Sigmoid colon (tissue), 7 donors: Measurements from ENCODE around the gene CEP104. TPM values are rescaled to one million over a fixed set of nuclear protein-coding genes. Genes with fewer than 3 reads are reported as not detected.

Source experiments
- DNase-seq: peaks from one replicate; pipeline ENCODE4 v3.0.0-alpha.2; 2019
- H3K27ac ChIP-seq, 4 donors: fragments of 200-600 bp; sonication (generic); one replicate each; pipeline ENCODE4 v1.5.1; 2016 to 2019; ENCODE audit warnings: mild to moderate bottlenecking in 1 of 4
- H3K27me3 ChIP-seq, 3 donors: fragments of 200-600 bp; sonication (generic); one replicate each; pipeline ENCODE4 v1.5.1; 2019; ENCODE audit warnings: mild to moderate bottlenecking in 1 of 3
- H3K36me3 ChIP-seq, 4 donors: fragments of 200-600 bp; sonication (generic); one replicate each; pipeline ENCODE4 v1.5.1; 2016 to 2019
- H3K4me1 ChIP-seq, 4 donors: fragments of 200-600 bp; sonication (generic); one replicate each; pipeline ENCODE4 v1.5.1; 2017 to 2019
- H3K4me3 ChIP-seq, 4 donors: fragments of 200-600 bp; sonication (generic); one replicate each; pipeline ENCODE4 v1.5.1; 2017 to 2019; ENCODE audit warnings: mild to moderate bottlenecking in 2 of 4, moderate library complexity in 1 of 4
- H3K9me3 ChIP-seq, 4 donors: fragments of 200-600 bp in 3 of 4; sonication (generic) in 3 of 4; one replicate each; pipeline versions ENCODE4 v1.5.1 to v1.6.1; 2013 to 2019
- EP300 ChIP-seq, 4 donors: sonication (generic); formaldehyde crosslinking; IDR thresholded peaks; one replicate each; pipeline ENCODE4 v1.6.1; 2017; ENCODE audit warnings: antibody characterized with exemption in 4 of 4
- POLR2A ChIP-seq, 2 donors: fragments of 450-650 bp; IDR thresholded peaks; one replicate each; pipeline ENCODE4 v1.6.1; 2016; ENCODE audit warnings: antibody characterized with exemption in 2 of 2, mild to moderate bottlenecking in 2 of 2, moderate library complexity in 2 of 2
- POLR2AphosphoS5 ChIP-seq, 4 donors: sonication (generic); formaldehyde crosslinking; IDR thresholded peaks; one replicate each; pipeline ENCODE4 v1.6.1; 2017; ENCODE audit warnings: antibody characterized with exemption in 4 of 4
- WGBS, 2 donors: extraction: QIAGEN DNeasy Blood & Tissue Kit; methylation state at CpG; one replicate each; pipeline ENCODE4 v1.1.7; 2013; 5-methylcytosine and 5-hydroxymethylcytosine counted together
- intact Hi-C: fragments of 100-400 bp; cut with DNase I; formaldehyde crosslinking; loops from one replicate; pipeline ENCODE4 v1.15.1; 2023
- polyA plus RNA-seq, 3 donors: library from polyadenylated mRNA; stranded (reverse); fragments of 200-250 nt; gene quantifications; one replicate each; pipeline ENCODE4 v1.2.3, GENCODE V29; 2013
- total RNA-seq, 4 donors: library from RNA; depleted of rRNA; stranded (reverse); fragments of >200 nt; gene quantifications; one replicate each; pipeline ENCODE4 v1.1.0, GENCODE V29; 2016
- TF ChIP-seq, protein P1 (sequence below), 4 experiments: fragments of 450-650 bp in 3 of 4; fragments of 200-600 bp in 1 of 4; IDR thresholded peaks; one replicate each; pipeline ENCODE4 v1.5.1; 2016 to 2019; ENCODE audit warnings: antibody characterized with exemption in 4 of 4, mild to moderate bottlenecking in 3 of 4, moderate library complexity in 2 of 4
- donor health status: healthy with polysubstance abuse.
- donor health status: Bipolar disorder and iron deficiency.
- donor health status: healthy.

The CEP104 gene
- total and polyA plus RNA-seq, 7 donors, result 12.0 to 32.5 (median 21.6) TPM

DNA sequence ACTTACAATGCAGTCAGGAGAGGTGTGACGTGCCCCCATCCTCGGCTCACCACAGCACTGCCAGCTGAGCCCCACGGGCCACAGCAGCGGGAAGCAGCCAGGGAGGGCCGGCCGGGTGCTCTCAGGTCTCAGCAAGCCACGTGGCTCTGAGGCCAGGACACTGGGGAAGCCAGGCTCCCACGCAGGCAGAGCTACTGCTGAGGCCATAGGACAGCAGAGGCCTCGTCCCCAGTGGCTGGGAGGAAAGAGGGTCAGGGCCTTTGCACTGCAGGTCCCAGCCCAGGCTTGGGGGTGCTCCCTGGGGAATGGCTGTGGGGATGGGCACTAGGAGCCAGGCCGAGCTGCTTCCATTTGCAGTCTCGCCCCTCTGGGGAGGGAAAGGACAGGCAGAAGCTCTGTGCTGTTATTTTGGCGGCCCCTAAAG lies 66.5 kb downstream of the CEP104 start:
- TF ChIP-seq POLR2AphosphoS5 (IDR thresholded peaks at IDR 0.05) (no peak), EP300 (IDR thresholded peaks at IDR 0.05) (no peak), POLR2A (IDR thresholded peaks at IDR 0.05) (no peak)
- TF ChIP-seq, protein P1, sequence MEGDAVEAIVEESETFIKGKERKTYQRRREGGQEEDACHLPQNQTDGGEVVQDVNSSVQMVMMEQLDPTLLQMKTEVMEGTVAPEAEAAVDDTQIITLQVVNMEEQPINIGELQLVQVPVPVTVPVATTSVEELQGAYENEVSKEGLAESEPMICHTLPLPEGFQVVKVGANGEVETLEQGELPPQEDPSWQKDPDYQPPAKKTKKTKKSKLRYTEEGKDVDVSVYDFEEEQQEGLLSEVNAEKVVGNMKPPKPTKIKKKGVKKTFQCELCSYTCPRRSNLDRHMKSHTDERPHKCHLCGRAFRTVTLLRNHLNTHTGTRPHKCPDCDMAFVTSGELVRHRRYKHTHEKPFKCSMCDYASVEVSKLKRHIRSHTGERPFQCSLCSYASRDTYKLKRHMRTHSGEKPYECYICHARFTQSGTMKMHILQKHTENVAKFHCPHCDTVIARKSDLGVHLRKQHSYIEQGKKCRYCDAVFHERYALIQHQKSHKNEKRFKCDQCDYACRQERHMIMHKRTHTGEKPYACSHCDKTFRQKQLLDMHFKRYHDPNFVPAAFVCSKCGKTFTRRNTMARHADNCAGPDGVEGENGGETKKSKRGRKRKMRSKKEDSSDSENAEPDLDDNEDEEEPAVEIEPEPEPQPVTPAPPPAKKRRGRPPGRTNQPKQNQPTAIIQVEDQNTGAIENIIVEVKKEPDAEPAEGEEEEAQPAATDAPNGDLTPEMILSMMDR (IDR thresholded peaks at IDR 0.05), result no peak
- Histone ChIP-seq H3K36me3 (peaks cover 6 to 43% (median 21%) of the 10 kb centered on the region in 4 donors), H3K9me3 (no peaks in the 10 kb centered on the region), H3K4me3 (no peak overlapping the region), H3K4me1 (peaks cover 0 to 45% (median 29%) of the 10 kb centered on the region in 4 donors), H3K27me3 (no peaks in the 10 kb centered on the region), H3K27ac (no peak overlapping the region)
- no peak for DNase-seq
- intact Hi-C loops, result no loop called here
- 87 to 89% methylated on average over 12 of the region's 12 CpGs for WGBS, 2 donors

DNA sequence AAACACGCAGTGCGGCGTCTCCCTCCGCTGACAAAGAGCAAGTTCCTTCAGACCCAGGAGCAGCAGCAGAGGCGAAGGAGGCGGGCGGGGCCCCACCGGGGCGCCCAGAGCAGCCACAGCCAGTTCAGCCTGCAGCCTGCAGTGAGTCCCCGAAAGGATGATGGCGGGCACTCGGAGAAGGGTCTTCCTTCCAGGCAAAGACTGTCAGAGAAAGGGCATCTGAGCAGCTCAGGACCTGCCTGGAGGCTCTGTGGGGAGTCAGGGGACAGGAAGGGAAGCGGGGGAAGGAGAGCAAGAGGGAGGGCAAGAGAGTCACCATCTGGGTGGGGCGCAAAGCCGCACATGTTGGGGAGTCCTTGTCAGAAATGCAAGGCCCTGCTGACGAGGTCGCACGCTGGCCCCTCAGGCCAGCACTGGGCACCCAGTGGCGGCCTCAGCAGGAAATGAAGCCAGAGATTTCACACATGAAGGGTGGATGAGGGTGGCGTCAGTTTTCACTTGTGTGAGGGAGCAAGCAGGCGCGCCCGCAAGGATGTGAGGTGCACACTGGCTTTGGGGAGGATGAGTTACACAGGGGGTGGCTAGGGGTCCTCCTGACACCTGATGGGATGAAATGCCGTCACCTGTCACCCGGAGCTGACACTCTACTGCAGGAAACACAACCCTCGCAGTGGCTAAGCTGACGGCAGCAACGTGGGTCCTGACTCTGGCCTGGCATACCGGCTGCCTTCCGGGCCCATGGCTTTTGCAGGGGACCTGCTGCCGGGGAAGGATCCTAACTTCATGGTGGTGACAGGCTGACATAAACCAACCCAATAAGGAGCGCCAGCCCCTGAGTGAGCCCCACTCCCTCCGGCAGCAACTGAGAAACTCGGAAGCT lies 67.3 kb downstream of the CEP104 start:
- intact Hi-C loops, result no loop called here
- H3K4me1 ChIP-seq, result peaks cover 0 to 36% (median 21%) of the 10 kb centered on the region in 4 donors
- no peaks in the 10 kb centered on the region for H3K27me3 ChIP-seq
- DNase-seq, result no peak
- no peak overlapping the region for H3K4me3 ChIP-seq
- no peak overlapping the region for H3K27ac ChIP-seq
- WGBS, 2 donors, result 92 to 93% methylated on average over 34 of the region's 34 CpGs
- H3K36me3 ChIP-seq, result peaks cover 6 to 52% (median 30%) of the 10 kb centered on the region in 4 donors
- TF ChIP-seq POLR2AphosphoS5 (IDR thresholded peaks at IDR 0.05) (no peak), POLR2A (IDR thresholded peaks at IDR 0.05) (no peak), EP300 (IDR thresholded peaks at IDR 0.05) (no peak)
- TF ChIP-seq, protein P1 (IDR thresholded peaks at IDR 0.05), result no peak
- no peaks in the 10 kb centered on the region for H3K9me3 ChIP-seq

DNA sequence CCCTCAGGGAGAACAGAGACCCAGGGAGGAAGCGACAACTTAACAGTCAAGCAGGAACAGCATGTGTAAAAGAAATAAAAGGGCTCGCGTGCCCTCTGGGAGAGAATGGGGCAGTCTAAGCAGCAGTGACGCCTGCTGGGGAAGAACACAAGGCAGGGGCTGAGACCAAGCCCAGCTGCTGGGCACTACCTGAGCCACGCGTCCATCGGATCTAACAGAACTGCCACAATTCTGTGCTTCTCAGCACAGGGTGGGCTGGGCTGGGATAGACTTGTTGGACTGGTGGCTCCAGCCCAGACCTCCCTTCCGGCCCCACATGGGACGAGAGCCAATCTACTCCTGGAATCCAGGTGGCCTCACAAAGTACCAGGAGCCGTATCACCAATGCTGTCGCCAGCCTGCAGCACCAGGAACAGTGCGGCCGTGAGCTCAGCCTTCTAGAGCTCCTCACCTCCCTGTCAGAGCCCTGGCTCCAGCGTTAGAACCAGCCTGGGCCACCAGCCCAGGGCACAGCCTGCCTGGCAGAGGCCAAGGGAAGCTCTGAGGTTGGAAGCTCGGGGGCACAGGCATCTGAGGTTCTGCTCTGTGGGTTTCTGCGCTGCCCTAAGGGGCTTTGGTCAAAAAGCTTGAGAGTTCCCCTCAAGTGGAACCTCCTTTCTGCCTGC lies 68.1 kb downstream of the CEP104 start:
- 92 to 93% methylated on average over 16 of the region's 16 CpGs for WGBS, 2 donors

DNA sequence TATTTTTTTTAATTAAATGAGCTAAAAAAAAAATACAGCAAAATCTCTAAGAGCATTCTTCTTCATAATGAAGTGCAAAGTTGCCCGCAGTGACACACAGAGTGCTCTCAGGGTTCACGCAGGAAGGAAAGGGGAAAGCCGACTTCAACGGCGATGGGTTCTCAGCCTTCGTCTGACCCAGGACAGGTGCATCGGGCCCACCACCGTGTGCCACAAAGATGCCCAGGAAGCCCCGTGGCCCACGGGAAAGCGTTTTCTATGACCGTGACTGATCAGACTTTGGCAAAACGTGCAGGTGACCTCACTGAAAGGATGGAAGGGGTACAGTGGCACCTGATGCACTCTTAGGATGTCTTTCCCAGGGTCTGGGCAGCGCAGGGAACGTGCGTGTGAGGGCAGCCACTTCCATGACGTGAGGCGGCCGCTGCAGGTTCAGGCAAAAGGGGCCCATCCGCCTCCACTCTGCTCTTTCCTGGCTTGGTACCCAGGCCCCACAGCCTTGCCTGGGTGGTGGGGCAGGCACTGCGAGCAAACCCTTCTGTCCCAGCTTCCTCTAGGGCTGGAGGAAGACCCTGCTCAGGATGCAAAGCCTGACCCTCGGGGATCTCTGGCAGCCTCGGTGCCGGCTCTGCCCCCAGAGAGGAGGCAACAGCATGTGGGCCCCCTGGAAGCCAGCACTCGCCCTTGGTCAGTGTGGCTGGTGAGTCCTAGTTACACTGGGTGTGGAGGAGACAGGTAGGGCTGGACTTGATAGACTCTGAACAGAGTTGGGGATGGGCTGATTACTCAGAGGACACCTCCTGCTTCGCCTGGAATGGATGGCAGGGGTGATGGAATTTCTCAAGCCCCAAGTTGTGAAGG lies 69.0 kb downstream of the CEP104 start:
- Histone ChIP-seq H3K27ac (no peak overlapping the region), H3K4me1 (peaks cover 0 to 19% (median 4%) of the 10 kb centered on the region in 4 donors), H3K36me3 (peaks cover 14 to 69% (median 44%) of the 10 kb centered on the region in 4 donors), H3K4me3 (no peak overlapping the region), H3K27me3 (no peaks in the 10 kb centered on the region), H3K9me3 (no peaks in the 10 kb centered on the region)
- intact Hi-C loops, result no loop called here
- TF ChIP-seq, protein P1 (IDR thresholded peaks at IDR 0.05), result no peak
- no peak for TF ChIP-seq POLR2A (IDR thresholded peaks at IDR 0.05)
- no peak for TF ChIP-seq POLR2AphosphoS5 (IDR thresholded peaks at IDR 0.05)
- TF ChIP-seq EP300 (IDR thresholded peaks at IDR 0.05), result no peak
- no peak for DNase-seq
- WGBS, 2 donors, result 91 to 93% methylated on average over 26 of the region's 26 CpGs

More for the DNA sequence above, 68.1 kb downstream of the CEP104 start:
- H3K4me3 ChIP-seq, result no peak overlapping the region
- no peak overlapping the region for H3K27ac ChIP-seq
- intact Hi-C loops, result no loop called here
- H3K27me3 ChIP-seq, result no peaks in the 10 kb centered on the region
- TF ChIP-seq, protein P1 (IDR thresholded peaks at IDR 0.05), result no peak
- TF ChIP-seq POLR2A (IDR thresholded peaks at IDR 0.05), result no peak
- no peak for TF ChIP-seq POLR2AphosphoS5 (IDR thresholded peaks at IDR 0.05)
- TF ChIP-seq EP300 (IDR thresholded peaks at IDR 0.05), result no peak
- H3K9me3 ChIP-seq, result no peaks in the 10 kb centered on the region
- no peak for DNase-seq
- H3K36me3 ChIP-seq, result peaks cover 12 to 60% (median 38%) of the 10 kb centered on the region in 4 donors
- peaks cover 0 to 29% (median 13%) of the 10 kb centered on the region in 4 donors for H3K4me1 ChIP-seq
